Uterus (tissue), 2 donors: ENCODE measurements around the gene ESR2.
"Not testable (repeated sequence)": the region's sequence is repeated elsewhere in the genome, so short reads cannot be mapped to it uniquely, and the experiment has no call there.

Experiments
- CTCF ChIP-seq, 4 experiments: fragments of 200-600 bp in 2 of 4; fragments of 450-650 bp in 2 of 4; sonication (generic) in 2 of 4; IDR thresholded peaks; one replicate each; pipeline ENCODE4 v1.5.1; 2016 to 2019; ENCODE audit warnings: antibody characterized with exemption in 4 of 4, mild to moderate bottlenecking in 2 of 4, moderate library complexity in 1 of 4
- POLR2A ChIP-seq, 2 donors: fragments of 450-650 bp; IDR thresholded peaks; one replicate each; pipeline ENCODE4 v1.6.1; 2016; ENCODE audit warnings: antibody characterized with exemption in 2 of 2, mild to moderate bottlenecking in 1 of 2, moderate library complexity in 1 of 2

GRCh38 chr14:64118403-64118742 lies 175.8 kb downstream of the ESR2 start:
- not testable (repeated sequence) for TF ChIP-seq CTCF, POLR2A (IDR thresholded peaks at IDR 0.05)
